ENCODE data around the gene DSG2.

DSG2 gene

GRCh38 chr18:31590570-31590969 lies 92.6 kb downstream of the DSG2 start:
- no peak for DNase-seq (ENCODE audit: low spot score)

DNA sequence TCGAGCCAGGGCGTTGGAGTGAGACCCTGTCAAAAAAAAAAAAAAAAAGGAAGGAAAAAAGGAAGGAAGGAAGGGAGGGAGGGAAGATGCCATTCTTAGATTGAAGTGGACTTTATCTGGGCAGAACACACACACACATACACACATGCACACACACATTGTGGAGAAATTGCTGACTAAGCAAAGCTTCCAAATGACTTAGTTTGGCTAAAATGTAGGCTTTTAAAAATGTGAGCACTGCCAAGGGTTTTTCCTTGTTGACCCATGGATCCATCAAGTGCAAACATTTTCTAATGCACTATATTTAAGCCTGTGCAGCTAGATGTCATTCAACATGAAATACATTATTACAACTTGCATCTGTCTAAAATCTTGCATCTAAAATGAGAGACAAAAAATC lies 93.1 kb downstream of the DSG2 start:
- DNase-seq (ENCODE audit: low spot score), result no peak

DNA sequence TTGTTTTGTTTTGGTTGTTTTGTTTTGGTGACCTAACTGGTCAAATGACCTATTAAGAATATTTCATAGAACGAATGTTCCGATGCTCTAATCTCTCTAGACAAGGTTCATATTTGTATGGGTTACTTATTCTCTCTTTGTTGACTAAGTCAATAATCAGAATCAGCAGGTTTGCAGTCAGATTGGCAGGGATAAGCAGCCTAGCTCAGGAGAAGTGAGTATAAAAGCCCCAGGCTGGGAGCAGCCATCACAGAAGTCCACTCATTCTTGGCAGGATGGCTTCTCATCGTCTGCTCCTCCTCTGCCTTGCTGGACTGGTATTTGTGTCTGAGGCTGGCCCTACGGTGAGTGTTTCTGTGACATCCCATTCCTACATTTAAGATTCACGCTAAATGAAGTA lies 93.7 kb downstream of the DSG2 start, which contains the start of gene TTR:
TTR (plus strand) TSS at position 250 of the 400 bp plus-strand sequence; CDS start at position 276, 26 bp downstream.
- no peak for DNase-seq (ENCODE audit: low spot score)

DNA sequence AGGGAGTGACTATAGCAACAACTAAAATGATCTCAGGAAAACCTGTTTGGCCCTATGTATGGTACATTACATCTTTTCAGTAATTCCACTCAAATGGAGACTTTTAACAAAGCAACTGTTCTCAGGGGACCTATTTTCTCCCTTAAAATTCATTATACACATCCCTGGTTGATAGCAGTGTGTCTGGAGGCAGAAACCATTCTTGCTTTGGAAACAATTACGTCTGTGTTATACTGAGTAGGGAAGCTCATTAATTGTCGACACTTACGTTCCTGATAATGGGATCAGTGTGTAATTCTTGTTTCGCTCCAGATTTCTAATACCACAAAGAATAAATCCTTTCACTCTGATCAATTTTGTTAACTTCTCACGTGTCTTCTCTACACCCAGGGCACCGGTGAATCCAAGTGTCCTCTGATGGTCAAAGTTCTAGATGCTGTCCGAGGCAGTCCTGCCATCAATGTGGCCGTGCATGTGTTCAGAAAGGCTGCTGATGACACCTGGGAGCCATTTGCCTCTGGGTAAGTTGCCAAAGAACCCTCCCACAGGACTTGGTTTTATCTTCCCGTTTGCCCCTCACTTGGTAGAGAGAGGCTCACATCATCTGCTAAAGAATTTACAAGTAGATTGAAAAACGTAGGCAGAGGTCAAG lies 94.7 kb downstream of the DSG2 start:
- DNase-seq (ENCODE audit: low spot score), result no peak

DNA sequence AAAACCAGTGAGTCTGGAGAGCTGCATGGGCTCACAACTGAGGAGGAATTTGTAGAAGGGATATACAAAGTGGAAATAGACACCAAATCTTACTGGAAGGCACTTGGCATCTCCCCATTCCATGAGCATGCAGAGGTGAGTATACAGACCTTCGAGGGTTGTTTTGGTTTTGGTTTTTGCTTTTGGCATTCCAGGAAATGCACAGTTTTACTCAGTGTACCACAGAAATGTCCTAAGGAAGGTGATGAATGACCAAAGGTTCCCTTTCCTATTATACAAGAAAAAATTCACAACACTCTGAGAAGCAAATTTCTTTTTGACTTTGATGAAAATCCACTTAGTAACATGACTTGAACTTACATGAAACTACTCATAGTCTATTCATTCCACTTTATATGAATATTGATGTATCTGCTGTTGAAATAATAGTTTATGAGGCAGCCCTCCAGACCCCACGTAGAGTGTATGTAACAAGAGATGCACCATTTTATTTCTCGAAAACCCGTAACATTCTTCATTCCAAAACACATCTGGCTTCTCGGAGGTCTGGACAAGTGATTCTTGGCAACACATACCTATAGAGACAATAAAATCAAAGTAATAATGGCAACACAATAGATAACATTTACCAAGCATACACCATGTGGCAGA lies 97.3 kb downstream of the DSG2 start:
- DNase-seq (ENCODE audit: low spot score), result no peak

DNA sequence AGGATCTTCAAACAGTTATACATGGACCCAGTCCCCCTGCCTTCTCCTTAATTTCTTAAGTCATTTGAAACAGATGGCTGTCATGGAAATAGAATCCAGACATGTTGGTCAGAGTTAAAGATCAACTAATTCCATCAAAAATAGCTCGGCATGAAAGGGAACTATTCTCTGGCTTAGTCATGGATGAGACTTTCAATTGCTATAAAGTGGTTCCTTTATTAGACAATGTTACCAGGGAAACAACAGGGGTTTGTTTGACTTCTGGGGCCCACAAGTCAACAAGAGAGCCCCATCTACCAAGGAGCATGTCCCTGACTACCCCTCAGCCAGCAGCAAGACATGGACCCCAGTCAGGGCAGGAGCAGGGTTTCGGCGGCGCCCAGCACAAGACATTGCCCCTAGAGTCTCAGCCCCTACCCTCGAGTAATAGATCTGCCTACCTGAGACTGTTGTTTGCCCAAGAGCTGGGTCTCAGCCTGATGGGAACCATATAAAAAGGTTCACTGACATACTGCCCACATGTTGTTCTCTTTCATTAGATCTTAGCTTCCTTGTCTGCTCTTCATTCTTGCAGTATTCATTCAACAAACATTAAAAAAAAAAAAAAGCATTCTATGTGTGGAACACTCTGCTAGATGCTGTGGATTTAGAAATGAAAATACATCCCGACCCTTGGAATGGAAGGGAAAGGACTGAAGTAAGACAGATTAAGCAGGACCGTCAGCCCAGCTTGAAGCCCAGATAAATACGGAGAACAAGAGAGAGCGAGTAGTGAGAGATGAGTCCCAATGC lies 98.3 kb downstream of the DSG2 start:
- no peak for DNase-seq (ENCODE audit: low spot score)

- no peak for DNase-seq (ENCODE audit: low spot score)
Observed at GRCh38 chr18:31598021-31598805, 100.2 kb downstream of the DSG2 start.

All from D341Med (cell line).